KMS-11 (cell line): ENCODE measurements around the gene ZNHIT1.

Source experiments
- H2AFZ ChIP-seq: fragments of 200-600 bp; sonication (generic); 2 replicates; pipeline ENCODE4 v1.6.1; 2016; ENCODE audit warnings: antibody characterized with exemption, mixed run types, low read depth
- H3K27ac ChIP-seq: fragments of 200-600 bp; sonication (generic); 2 replicates; pipeline ENCODE4 v1.6.1; 2016; ENCODE audit warnings: mild to moderate bottlenecking, mixed run types
- H3K27me3 ChIP-seq: fragments of 200-600 bp; sonication (generic); 2 replicates; pipeline ENCODE4 v1.6.1; 2017; ENCODE audit warnings: mild to moderate bottlenecking, low read depth, mixed run types, moderate library complexity; ENCODE audit not compliant: insufficient read depth
- H3K36me3 ChIP-seq: fragments of 200-600 bp; sonication (generic); 2 replicates; pipeline ENCODE4 v1.6.1; 2017; ENCODE audit warnings: mild to moderate bottlenecking, mixed run types; ENCODE audit not compliant: insufficient read depth
- H3K4me1 ChIP-seq: fragments of 200-600 bp; sonication (generic); 2 replicates; pipeline ENCODE4 v1.6.1; 2016; ENCODE audit warnings: mild to moderate bottlenecking, low read depth, mixed run types; ENCODE audit not compliant: poor library complexity, severe bottlenecking
- H3K4me2 ChIP-seq: fragments of 200-600 bp; sonication (generic); 2 replicates; pipeline ENCODE4 v1.7.0; 2016; ENCODE audit warnings: mild to moderate bottlenecking, mixed run types
- H3K4me3 ChIP-seq: fragments of 200-600 bp; sonication (generic); IDR thresholded peaks from 2 replicates; pipeline ENCODE4 v1.6.1; 2017; ENCODE audit warnings: low read depth, low read length, mixed read lengths; ENCODE audit not compliant: insufficient read depth
- H3K79me2 ChIP-seq: fragments of 200-600 bp; sonication (generic); 2 replicates; pipeline ENCODE4 v1.6.1; 2016; ENCODE audit warnings: low read depth, mixed run types; ENCODE audit not compliant: insufficient read depth
- H3K9ac ChIP-seq: fragments of 200-600 bp; sonication (generic); 2 replicates; pipeline ENCODE4 v1.6.1; 2016; ENCODE audit warnings: mild to moderate bottlenecking, mixed run types
- H4K20me1 ChIP-seq: fragments of 200-600 bp; sonication (generic); 2 replicates; pipeline ENCODE4 v1.6.1; 2016; ENCODE audit warnings: mild to moderate bottlenecking, mixed run types; ENCODE audit not compliant: insufficient read depth
- TF ChIP-seq, protein P1 (sequence below): fragments of 200-600 bp; sonication (generic); conservative IDR thresholded peaks from 2 replicates; pipeline ENCODE4 v1.6.1; 2017; ENCODE audit warnings: low read depth, mild to moderate bottlenecking, antibody characterized with exemption, low read length, moderate library complexity, mixed read lengths

ZNHIT1 gene

DNA sequence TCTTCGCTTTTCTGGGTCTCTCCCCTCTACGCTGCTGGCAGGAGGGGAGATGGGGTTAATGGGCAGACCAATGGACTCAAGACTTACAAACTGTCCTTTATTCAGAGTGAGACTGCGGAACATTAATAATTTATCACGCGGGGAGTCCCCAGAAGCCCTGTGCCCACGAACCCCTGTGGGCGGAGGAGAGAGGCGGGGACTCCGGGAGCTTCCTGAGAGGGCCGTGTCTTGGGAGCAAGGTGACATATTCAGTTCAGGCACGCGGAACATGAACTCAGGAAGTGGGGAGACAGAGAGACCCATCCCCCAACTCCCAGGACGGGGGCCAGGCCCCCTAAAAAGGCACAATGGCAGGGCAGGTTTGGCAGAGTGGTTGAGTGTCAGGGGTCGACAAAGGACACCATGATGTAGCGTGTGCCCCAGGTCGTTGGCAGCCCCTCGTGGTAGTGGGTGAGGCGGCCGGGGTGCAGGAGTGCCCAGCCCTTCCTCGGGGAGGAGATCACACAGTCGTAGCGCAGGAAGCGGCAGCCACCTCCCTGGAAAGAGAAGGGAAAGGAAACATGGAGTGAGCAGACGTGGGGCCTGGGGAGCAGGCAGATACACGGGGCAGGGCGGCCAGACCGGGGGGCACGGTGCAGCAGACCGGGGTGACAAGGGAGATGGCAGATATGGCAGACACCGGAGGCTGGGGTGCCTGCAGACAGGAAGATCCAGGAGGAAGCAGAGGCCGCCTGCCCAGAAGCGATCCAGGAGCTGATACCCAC lies 11.9 kb upstream of the ZNHIT1 start:
- Histone ChIP-seq H3K27me3 (peaks cover 28% of the 10 kb centered on the region), H2AFZ (no peak overlapping the region), H3K9ac (no peak overlapping the region), H3K79me2 (no peaks in the 10 kb centered on the region), H3K4me2 (no peak overlapping the region), H4K20me1 (no peaks in the 10 kb centered on the region), H3K36me3 (no peaks in the 10 kb centered on the region), H3K27ac (no peak overlapping the region), H3K4me3 (no peak overlapping the region), H3K4me1 (no peaks in the 10 kb centered on the region)
- TF ChIP-seq, protein P1, sequence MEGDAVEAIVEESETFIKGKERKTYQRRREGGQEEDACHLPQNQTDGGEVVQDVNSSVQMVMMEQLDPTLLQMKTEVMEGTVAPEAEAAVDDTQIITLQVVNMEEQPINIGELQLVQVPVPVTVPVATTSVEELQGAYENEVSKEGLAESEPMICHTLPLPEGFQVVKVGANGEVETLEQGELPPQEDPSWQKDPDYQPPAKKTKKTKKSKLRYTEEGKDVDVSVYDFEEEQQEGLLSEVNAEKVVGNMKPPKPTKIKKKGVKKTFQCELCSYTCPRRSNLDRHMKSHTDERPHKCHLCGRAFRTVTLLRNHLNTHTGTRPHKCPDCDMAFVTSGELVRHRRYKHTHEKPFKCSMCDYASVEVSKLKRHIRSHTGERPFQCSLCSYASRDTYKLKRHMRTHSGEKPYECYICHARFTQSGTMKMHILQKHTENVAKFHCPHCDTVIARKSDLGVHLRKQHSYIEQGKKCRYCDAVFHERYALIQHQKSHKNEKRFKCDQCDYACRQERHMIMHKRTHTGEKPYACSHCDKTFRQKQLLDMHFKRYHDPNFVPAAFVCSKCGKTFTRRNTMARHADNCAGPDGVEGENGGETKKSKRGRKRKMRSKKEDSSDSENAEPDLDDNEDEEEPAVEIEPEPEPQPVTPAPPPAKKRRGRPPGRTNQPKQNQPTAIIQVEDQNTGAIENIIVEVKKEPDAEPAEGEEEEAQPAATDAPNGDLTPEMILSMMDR: no peak

DNA sequence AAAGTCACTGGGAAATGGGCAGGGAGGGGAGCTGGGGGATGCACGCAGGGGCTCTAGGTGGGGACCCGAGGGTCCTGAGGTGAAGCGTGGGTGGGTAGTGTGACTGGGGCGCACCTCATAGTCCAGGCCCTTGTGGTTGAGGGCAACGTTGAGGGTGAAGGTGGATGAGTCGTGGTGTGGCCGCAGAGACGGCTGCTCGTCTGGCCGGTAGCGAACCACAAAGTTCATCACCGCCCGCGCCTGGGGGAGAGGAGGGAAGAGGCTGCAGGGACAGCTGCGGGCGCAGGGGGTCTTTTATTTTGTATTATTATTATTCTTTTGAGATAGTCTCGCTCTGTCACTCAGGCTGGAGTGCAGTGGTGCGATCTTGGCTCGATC lies 11.3 kb upstream of the ZNHIT1 start:
- Histone ChIP-seq H3K9ac (no peak overlapping the region), H3K4me2 (no peak overlapping the region), H3K27me3 (peaks cover 24% of the 10 kb centered on the region), H4K20me1 (no peaks in the 10 kb centered on the region), H3K36me3 (no peaks in the 10 kb centered on the region), H3K27ac (no peak overlapping the region), H3K4me1 (no peaks in the 10 kb centered on the region), H2AFZ (no peak overlapping the region), H3K79me2 (no peaks in the 10 kb centered on the region), H3K4me3 (no peak overlapping the region)
- TF ChIP-seq, protein P1: no peak

DNA sequence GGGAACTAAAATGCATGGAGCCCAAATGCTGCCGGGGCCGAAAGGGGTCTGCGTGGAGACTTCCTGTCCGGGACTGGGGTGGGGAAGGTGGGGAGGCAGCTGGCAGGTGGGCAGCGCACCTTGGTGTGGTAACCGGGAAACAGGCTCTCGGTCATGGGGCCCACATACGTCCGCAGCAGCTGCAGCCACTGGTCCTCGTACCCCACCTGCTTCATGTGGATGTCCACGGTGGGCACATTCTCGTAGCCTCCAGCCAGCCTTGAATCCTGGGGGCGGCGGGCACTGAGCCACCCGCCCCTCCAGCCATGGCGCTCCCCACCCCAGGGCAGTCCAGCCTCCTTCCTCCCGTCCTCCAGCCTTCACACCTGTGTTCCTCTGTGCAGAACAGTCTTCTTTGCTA lies 10.5 kb upstream of the ZNHIT1 start:
- H3K27ac ChIP-seq: no peak overlapping the region
- no peak overlapping the region for H3K4me2 ChIP-seq
- H2AFZ ChIP-seq: no peak overlapping the region
- H3K36me3 ChIP-seq: no peaks in the 10 kb centered on the region
- TF ChIP-seq, protein P1: no peak
- no peak overlapping the region for H3K9ac ChIP-seq
- no peaks in the 10 kb centered on the region for H4K20me1 ChIP-seq
- no peaks in the 10 kb centered on the region for H3K4me1 ChIP-seq
- H3K27me3 ChIP-seq: peaks cover 18% of the 10 kb centered on the region
- H3K4me3 ChIP-seq: no peak overlapping the region
- H3K79me2 ChIP-seq: no peaks in the 10 kb centered on the region

DNA sequence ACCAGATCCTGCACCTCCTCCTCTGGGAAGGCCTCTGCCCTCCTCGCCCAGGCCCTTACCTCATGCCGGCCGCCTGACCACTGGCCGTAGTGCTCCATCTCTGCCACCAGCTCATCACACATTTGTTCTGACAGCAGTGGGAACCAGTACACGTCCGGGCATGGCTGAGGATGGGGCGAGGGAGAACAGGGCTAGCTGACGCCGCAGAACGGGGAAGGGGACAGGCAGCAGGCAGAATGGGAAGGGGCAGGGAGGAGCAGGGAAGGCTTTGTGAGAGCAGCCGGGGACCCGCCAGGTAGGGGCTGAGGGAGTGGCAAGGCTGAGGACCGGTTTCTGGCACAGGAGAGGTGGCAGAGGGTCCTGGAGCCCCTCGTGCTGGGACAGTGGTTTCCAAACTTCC lies 9.2 kb upstream of the ZNHIT1 start:
- H3K4me3 ChIP-seq: no peak overlapping the region
- no peaks in the 10 kb centered on the region for H3K36me3 ChIP-seq
- TF ChIP-seq, protein P1: no peak

More for the DNA sequence above, 9.2 kb upstream of the ZNHIT1 start:
- Histone ChIP-seq H3K9ac (no peak overlapping the region), H3K27me3 (0 out of 2 replicates have a peak, but pooled peaks cover 8% of the 10 kb centered on the region), H3K79me2 (no peaks in the 10 kb centered on the region), H3K4me2 (no peak overlapping the region), H3K27ac (no peak overlapping the region), H4K20me1 (no peaks in the 10 kb centered on the region), H3K4me1 (no peaks in the 10 kb centered on the region), H2AFZ (no peak overlapping the region)
